HG02678 (cell line): ENCODE results near the gene SLC35D2.

Experiments
- ATAC-seq: cut with Tn5 transposase; IDR thresholded peaks from one replicate; pipeline ENCODE4 v1.9.1; 2021; ENCODE audit warnings: mild to moderate bottlenecking, moderate library complexity; ENCODE audit not compliant: unreplicated experiment

SLC35D2 gene

DNA sequence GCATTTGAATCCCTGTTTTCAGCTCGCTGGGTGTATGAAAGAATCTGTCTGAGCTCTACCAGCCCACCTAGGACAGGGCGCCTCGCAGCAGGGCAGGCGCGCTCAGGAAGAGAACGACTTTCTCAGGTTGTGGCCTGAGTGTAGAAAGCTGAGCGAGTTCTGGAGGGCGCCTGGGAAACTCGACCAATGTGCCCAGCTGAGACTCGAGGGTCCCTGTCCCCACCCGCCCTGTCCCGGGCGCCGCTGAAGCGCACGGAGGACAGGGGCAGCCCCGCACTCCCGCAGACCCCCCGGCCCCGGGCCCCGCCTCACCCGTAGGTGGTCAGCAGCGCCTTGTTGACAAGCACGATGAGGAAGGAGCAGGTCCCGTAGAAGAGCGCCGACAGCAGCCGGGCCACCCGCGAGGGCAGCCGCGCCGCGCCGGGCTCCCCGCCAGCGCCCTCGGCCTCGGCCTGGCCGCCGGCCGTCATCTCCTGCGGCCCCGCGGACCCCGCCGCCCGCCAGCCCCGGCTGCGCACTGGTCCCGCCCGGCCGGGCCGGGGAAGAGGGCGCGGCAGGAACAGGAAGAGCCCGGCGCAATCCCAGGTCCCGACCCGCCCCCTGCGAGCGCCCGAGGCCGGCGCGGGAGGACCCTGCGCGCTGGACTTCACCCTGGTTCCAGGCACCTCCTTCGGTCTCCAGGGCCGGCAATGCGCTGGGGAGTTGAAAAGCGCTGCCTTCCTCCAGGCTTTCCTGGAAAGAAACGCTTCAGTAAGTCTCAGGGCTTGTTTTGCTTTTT, at the start of gene SLC35D2:
SLC35D2 (minus strand) TSS at position 547 of the 778 bp plus-strand sequence; CDS start at position 470, 77 bp downstream.
- ATAC-seq, result peak; percentile 80

GRCh38 chr9:96430377-96430776, 46.9 kb upstream of the SLC35D2 start:
- no peak for ATAC-seq

- no peak for ATAC-seq
Measured at GRCh38 chr9:96429732-96430131, 46.2 kb upstream of the SLC35D2 start.

DNA sequence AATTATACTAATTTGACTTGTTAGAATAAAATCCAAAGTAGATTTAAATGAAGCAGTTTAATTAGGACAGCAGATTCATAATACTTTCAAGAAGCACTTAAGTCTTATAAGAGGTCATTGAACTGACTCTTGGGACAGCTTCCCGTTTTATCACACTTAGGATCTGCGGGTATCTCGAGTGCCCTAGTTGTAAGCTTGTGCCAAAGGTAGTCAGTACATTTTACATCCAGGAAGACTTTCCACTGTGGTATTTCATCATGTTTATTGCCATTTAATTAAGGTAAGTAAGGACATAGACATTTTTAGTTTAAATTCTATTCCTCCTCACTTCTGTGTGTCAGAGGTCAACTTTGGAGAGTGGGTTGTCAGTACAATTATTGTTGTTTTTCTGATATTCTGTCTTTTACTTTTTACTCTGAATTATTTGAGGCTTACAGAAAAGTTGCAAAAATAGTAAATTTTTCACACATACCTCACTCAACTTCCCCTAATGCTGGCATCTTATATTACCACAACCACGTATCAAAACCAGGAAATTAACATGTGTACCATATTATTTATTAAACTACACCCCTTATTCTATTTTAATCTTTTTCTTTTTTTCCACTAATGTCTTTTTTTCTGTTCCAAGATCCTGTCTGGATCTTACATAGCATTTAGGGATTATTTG, 42.1 kb upstream of the SLC35D2 start:
- ATAC-seq, result no peak

- ATAC-seq, result no peak
Measured at GRCh38 chr9:96423985-96424336, 40.5 kb upstream of the SLC35D2 start.

GRCh38 chr9:96423322-96423984, 39.9 kb upstream of the SLC35D2 start:
- no peak for ATAC-seq

GRCh38 chr9:96420468-96421219, 37.1 kb upstream of the SLC35D2 start:
- no peak for ATAC-seq

DNA sequence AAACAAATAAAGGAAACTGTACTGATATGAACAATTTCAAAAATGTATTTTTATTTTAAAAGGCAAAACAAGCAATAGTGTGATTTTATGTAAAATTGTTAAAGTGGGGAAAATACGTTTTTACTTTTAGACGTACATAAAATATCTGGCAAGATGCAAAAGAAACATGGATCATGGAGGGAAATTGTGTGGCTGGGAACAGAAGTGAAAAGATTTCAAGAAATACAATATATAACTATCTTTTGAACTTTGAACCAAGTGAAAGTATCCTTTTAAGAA, 36.1 kb upstream of the SLC35D2 start:
- ATAC-seq, result no peak

GRCh38 chr9:96418920-96419690, 35.6 kb upstream of the SLC35D2 start:
- ATAC-seq, result peak; percentile 35

GRCh38 chr9:96418083-96418919, 34.8 kb upstream of the SLC35D2 start, which contains the start of gene ZNF367:
TSS of gene ZNF367 (minus strand) at chr9:96418370. CDS start at chr9:96418032, 338 bp downstream.
- peak; percentile 65 for ATAC-seq

- no peak for ATAC-seq
Measured at GRCh38 chr9:96417661-96418082, 34.2 kb upstream of the SLC35D2 start.

GRCh38 chr9:96417051-96417586, 33.6 kb upstream of the SLC35D2 start:
- peak; percentile 24 for ATAC-seq

GRCh38 chr9:96413302-96414221, 30.1 kb upstream of the SLC35D2 start:
- ATAC-seq, result peak; percentile 29

- no peak for ATAC-seq
Measured at GRCh38 chr9:96412174-96412913, 28.8 kb upstream of the SLC35D2 start.

DNA sequence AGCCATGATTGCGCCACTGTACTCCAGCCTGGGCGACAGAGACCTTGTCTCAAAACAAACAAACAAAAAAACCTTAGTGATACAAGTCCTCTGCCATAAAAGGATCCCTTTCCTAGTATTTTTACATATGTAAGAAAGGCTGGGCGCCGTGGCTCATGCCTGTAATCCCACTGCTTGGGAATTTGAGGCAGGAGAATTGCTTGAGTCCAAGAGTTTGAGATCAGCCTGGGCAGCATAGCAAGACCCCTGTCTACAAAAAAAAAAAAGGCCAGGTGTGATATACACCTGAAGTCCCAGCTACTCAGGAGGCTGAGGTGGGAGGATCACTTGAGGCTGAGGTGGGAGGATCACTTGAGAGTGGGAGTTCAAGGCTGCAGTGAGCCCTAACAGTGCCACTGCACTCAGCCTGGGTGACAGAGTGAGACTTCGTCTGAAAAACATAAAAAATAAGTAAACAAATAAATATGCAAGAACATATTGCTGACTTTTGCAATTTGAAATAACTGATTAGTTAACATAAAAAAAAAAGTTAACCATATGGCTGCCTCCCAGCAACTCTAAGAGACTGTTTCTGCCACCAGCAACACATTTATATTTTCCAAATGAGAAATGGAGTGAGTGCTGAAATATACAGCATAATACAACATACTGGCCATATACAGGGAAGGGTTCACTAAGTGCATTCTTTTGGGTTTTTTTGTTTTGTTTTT, 27.8 kb upstream of the SLC35D2 start:
- no peak for ATAC-seq

GRCh38 chr9:96408409-96409280, 25.1 kb upstream of the SLC35D2 start:
- ATAC-seq, result no peak
